GM23248 (cell line): ENCODE data around the gene KRTAP19-7.

Source experiments
- EZH2 ChIP-seq: fragments of 200-600 bp; sonication (generic); IDR thresholded peaks from 2 replicates; pipeline ENCODE4 v1.6.1; 2018; ENCODE audit warnings: antibody characterized with exemption, mild to moderate bottlenecking; ENCODE audit not compliant: insufficient read depth, poor library complexity, severe bottlenecking
- EZH2phosphoT487 ChIP-seq: fragments of 200-600 bp; sonication (generic); IDR thresholded peaks from 2 replicates; pipeline ENCODE4 v1.6.1; 2018; ENCODE audit warnings: antibody characterized with exemption, moderate library complexity, mild to moderate bottlenecking, low read depth; ENCODE audit not compliant: insufficient read depth

DNA sequence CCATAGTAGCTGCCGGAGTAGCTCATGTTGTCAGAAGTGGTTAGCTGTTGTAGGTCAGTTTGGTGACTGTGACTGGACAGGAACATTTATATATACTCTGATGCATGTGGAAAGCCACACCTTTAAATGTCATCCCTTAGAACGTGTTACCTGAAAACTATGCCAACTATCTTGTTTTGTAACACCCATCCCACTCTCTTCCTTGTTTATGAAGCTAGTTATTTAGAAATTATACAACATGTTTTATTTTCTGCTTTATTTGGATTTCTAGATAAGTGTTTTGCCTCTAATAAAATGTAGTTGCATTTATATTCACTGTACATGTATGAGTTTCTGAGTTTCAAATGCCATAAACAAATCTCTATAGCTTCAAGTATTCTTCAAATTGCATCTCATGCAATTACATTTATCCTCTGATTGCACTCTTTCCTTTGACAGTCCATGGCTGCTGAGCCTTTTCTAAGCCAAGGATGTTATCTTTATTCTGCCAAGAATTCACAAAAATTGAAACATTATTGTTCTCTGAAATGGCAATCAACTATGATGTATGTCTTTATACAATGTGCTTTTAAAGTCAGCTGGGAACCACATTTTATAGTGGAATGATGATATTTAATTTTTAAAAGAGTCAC is at the start of gene KRTAP19-7:
- TF ChIP-seq EZH2phosphoT487 (no peak), EZH2 (no peak)
